ENCODE measurements around the gene UBE2V1. TPM values are rescaled to one million over a fixed set of nuclear protein-coding genes. Genes with fewer than 3 reads are reported as not detected.
"Not testable (repeated sequence)": the region's sequence is repeated elsewhere in the genome, so short reads cannot be mapped to it uniquely, and the experiment has no call there.

The UBE2V1 gene
- total RNA-seq: 100 to 1,000 TPM; 126 to 144 (median 139) TPM

DNA sequence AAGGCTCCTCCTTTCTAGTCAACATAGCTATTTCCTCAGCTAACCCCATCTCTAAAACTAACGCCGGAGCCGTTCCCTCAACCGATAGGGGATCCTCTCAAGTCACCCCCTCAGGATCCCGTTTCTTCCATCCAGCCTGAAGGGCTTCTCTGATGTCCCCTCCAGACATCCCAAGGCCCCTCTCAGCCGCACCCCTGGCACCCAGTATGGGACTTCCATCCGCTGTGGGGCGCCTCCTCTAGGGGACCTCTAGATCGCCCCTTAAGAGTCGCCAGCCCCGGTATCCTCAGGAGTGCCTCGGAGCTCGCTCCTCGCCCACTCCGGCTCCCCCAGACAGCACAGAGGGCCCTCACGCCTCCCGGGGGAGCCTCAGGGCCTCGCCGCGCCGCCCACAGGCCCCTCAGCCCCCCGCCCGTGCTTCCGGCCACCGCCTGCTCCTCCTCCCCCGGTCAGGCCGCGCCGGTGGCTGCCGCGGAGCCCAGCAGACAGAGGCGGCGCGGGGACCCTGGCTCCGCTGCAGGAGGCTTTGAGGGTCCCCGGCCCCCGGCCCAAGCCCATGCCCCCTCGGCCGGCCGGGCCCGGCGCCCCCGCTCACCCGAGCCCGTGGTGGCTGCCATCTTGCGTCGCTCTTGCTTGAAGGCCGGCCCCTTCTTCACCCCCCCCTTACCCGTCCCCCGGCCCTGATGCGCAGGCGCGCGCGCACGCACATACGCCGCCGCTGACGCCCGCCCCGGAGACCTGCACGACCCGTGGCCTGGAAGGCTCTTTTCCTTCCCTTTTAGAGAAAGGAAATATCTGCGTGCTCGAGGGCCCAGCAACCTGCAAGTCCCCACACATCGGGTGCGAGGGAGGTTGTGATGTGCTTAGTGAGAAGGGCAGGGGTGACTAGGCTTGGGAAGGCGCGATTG, at the start of gene UBE2V1:
TSS of gene UBE2V1 (minus strand) at position 639 of the 908 bp plus-strand sequence. CDS start at position 617, 22 bp downstream.
- ATAC-seq: peak; percentile 79 to 83
- no peaks in the 10 kb centered on the region for H3K9me3 Mint-ChIP-seq

DNA sequence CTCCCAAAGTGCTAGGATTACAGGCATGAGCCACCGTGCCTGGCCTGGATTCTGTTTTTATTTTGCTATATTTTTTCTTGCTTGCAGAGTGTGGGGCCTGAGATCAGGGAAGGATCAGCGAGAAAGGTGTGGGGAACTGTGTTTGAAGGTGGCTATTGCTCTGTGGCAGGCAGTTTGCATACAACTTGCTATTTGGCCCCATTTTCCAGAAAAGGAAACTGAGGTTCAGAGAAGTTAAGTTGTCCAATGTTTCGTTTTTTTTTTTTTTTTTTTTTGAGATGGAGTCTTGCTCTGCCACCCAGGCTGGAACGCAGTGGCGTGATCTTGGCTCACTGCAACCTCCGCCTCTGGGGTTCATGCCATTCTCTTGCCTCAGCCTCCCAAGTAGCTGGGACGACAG, 48.5 kb upstream of the UBE2V1 start:
- not testable (repeated sequence) for H3K4me3 Mint-ChIP-seq; H3K27me3 Mint-ChIP-seq (ENCODE audit: low read depth); H3K9me3 Mint-ChIP-seq; H3K36me3 Mint-ChIP-seq (ENCODE audit: insufficient read depth); DNase-seq; ATAC-seq
- H3K4me1 Mint-ChIP-seq (ENCODE audit: low read depth): peaks cover 10% of the 10 kb centered on the region

More for the DNA sequence above, at the start of gene UBE2V1:
- peak; percentile 84 for DNase-seq
- no peaks in the 10 kb centered on the region for H3K27me3 Mint-ChIP-seq (ENCODE audit: low read depth)
- peaks cover 77% of the 10 kb centered on the region for H3K4me1 Mint-ChIP-seq (ENCODE audit: low read depth)
- peak within 1 kb of the TSS; percentile 100 for H3K4me3 Mint-ChIP-seq
- H3K36me3 Mint-ChIP-seq (ENCODE audit: insufficient read depth): peaks cover 15% of the 10 kb centered on the region

DNA sequence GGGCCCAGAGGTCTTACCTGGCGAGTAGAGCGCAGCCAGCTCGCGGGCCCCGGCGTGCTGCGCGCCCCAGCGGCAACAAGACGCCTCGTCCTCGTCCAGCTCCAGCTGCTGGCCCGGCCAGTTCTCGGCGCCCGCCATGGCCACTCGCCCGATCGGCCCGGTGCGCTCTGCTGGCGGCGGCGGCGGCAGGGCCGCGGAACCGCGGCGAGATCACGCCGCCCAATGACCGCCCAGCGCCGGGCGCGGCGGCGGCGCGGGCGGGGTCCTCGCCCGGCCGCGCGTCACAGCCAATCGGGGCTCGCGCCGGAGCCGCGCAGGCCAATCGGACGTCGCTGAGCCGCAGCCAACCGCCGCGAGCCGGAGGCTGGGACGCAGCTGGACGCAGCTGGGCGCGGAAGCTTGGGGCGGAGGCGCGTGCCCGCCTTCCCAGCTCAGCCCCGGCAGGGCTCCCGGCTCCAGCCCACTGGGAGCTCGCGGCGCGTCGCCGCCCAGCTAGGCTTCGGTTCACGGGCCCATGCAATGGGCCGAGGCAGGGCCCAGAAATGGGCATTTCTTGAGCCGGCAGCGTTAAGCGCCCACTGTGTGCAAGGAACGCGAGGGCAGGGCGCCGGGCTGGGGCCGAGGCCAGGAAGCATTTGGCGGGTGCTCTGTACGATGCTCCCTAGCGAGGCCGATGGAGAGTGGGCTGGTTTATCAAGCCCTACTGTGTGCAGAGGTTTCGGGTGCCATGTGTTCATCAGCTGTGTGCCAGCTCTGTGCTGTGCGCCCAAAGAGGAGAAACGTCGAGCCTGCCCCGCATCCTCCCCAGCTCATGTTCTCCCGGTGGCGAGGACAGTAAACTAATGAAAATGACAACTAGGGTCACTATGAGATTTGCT, 40.8 kb upstream of the UBE2V1 start, which contains the start of gene PEDS1:
TSS of gene PEDS1 (minus strand) at position 224 of the 878 bp plus-strand sequence. CDS start at position 138, 86 bp downstream.
- peak within 1 kb of the TSS; percentile 88 for H3K4me3 Mint-ChIP-seq
- no peaks in the 10 kb centered on the region for H3K27me3 Mint-ChIP-seq (ENCODE audit: low read depth)
- DNase-seq: peak; percentile 70
- peaks cover 41% of the 10 kb centered on the region for H3K4me1 Mint-ChIP-seq (ENCODE audit: low read depth)
- peaks cover 5% of the 10 kb centered on the region for H3K36me3 Mint-ChIP-seq (ENCODE audit: insufficient read depth)
- ATAC-seq: peak; percentile 98 to 99
- H3K9me3 Mint-ChIP-seq: no peaks in the 10 kb centered on the region

DNA sequence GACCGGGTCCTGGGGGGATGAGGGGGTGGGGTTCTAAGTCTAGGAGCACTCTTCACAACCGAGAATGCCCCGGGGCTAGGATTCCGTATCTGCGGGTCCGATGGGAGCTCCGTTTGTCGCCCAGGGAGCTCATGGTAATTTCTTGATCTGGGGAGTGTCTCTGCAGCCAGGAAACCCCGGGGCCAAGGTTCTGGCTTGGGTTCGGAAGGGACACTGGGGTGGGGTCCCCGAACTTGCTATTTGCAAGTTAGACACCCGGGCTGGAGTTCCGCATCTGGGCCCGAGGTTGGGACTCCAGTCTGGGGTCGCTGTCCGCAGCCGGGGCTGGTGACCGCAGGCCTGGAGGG, 40.2 kb upstream of the UBE2V1 start:
- peaks cover 7% of the 10 kb centered on the region for H3K36me3 Mint-ChIP-seq (ENCODE audit: insufficient read depth)
- DNase-seq: no peak
- no peaks in the 10 kb centered on the region for H3K27me3 Mint-ChIP-seq (ENCODE audit: low read depth)
- H3K4me3 Mint-ChIP-seq: peak overlapping the region; percentile 88
- ATAC-seq: peak in 1 of 2 donors; percentile 2
- H3K9me3 Mint-ChIP-seq: no peaks in the 10 kb centered on the region
- H3K4me1 Mint-ChIP-seq (ENCODE audit: low read depth): peaks cover 47% of the 10 kb centered on the region

- Mint-ChIP-seq H3K4me1 (ENCODE audit: low read depth) (peaks cover 53% of the 10 kb centered on the region), H3K9me3 (no peaks in the 10 kb centered on the region), H3K36me3 (ENCODE audit: insufficient read depth) (peaks cover 7% of the 10 kb centered on the region), H3K27me3 (ENCODE audit: low read depth) (no peaks in the 10 kb centered on the region), H3K4me3 (peak overlapping the region; percentile 88)
- no peak for ATAC-seq
- no peak for DNase-seq
These were observed 39.6 kb upstream of the UBE2V1 start for GRCh38 chr20:50152394-50153152.

DNA sequence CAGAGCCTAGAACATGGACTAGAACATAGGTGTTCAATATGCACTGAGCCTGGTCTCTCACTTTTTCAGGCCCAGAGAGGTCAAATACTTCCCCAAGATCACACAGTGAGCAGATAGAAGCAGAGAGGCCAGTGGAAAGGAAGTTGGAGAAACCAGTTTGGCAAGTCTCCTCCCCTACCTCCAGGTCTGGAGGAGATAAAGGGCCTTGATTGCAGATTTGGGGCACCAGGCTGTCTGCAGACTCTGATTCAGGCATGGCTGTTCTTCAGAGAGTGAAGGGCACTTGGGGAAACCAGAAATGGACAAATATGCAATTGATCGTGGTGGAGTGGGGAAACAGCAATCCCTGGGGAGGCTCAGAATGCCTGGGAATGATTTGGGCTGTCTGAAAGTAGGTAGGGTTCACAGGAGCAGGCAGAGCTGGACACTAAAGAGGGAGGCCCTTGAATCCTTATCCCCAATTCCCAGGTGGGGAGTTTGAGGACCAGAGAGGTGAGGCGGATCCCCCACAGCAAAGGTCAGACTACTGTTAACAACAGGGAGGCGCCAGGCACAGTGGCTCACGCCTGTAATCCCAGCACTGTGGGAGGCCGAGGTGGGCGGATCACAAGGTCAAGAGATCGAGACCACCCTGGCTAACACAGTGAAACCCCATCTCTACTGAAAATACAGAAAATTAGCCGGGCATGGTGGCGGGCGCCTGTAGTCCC, 38.2 kb upstream of the UBE2V1 start:
- Mint-ChIP-seq H3K36me3 (ENCODE audit: insufficient read depth) (peaks cover 8% of the 10 kb centered on the region), H3K27me3 (ENCODE audit: low read depth) (no peaks in the 10 kb centered on the region), H3K9me3 (no peaks in the 10 kb centered on the region), H3K4me3 (peak overlapping the region; percentile 88), H3K4me1 (ENCODE audit: low read depth) (peaks cover 67% of the 10 kb centered on the region)
- ATAC-seq (no peak), DNase-seq (no peak)

- Mint-ChIP-seq H3K4me1 (ENCODE audit: low read depth) (peaks cover 72% of the 10 kb centered on the region), H3K4me3 (no peak overlapping the region), H3K36me3 (ENCODE audit: insufficient read depth) (peaks cover 11% of the 10 kb centered on the region), H3K9me3 (no peaks in the 10 kb centered on the region), H3K27me3 (ENCODE audit: low read depth) (no peaks in the 10 kb centered on the region)
- ATAC-seq (no peak), DNase-seq (no peak)
These were observed 36.7 kb upstream of the UBE2V1 start for GRCh38 chr20:50149481-50150254.

- ATAC-seq (peak; percentile 99), DNase-seq (peak; percentile 76)
- Mint-ChIP-seq H3K9me3 (no peaks in the 10 kb centered on the region), H3K4me1 (ENCODE audit: low read depth) (peaks cover 59% of the 10 kb centered on the region), H3K4me3 (peak overlapping the region; percentile 71), H3K36me3 (ENCODE audit: insufficient read depth) (peaks cover 19% of the 10 kb centered on the region), H3K27me3 (ENCODE audit: low read depth) (no peaks in the 10 kb centered on the region)
These were observed 34.0 kb upstream of the UBE2V1 start for GRCh38 chr20:50146732-50147662.

GRCh38 chr20:50146214-50146613, 33.3 kb upstream of the UBE2V1 start:
- Mint-ChIP-seq H3K36me3 (ENCODE audit: insufficient read depth) (peaks cover 20% of the 10 kb centered on the region), H3K27me3 (ENCODE audit: low read depth) (no peaks in the 10 kb centered on the region), H3K9me3 (no peaks in the 10 kb centered on the region), H3K4me1 (ENCODE audit: low read depth) (peaks cover 54% of the 10 kb centered on the region), H3K4me3 (peak overlapping the region; percentile 71)
- DNase-seq (no peak), ATAC-seq (no peak)

DNA sequence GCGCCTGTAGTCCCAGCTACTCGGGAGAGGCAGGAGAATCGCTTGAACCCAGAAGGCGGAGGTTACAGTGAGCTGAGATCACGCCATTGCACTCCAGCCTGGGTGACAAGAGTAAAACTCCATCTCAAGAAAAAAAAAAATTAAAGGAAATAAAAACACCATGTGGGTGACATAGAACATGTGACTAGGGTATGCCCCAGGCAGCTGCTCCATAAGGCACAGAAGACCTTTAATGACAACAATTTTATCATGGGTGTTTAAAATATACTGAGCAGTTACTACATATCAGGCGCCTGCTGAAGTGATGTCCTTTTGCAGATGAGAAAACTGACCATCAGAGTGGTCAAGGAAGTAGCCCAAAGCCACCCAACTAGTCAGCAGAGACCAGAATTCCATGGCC, 32.6 kb upstream of the UBE2V1 start:
- ATAC-seq (no peak), DNase-seq (no peak)
- Mint-ChIP-seq H3K36me3 (ENCODE audit: insufficient read depth) (peaks cover 23% of the 10 kb centered on the region), H3K4me3 (no peak overlapping the region), H3K27me3 (ENCODE audit: low read depth) (no peaks in the 10 kb centered on the region), H3K9me3 (no peaks in the 10 kb centered on the region), H3K4me1 (ENCODE audit: low read depth) (peaks cover 49% of the 10 kb centered on the region)

GRCh38 chr20:50144362-50144761, 31.4 kb upstream of the UBE2V1 start:
- H3K36me3 Mint-ChIP-seq (ENCODE audit: insufficient read depth): peaks cover 26% of the 10 kb centered on the region
- no peaks in the 10 kb centered on the region for H3K27me3 Mint-ChIP-seq (ENCODE audit: low read depth)
- H3K9me3 Mint-ChIP-seq: no peaks in the 10 kb centered on the region
- peaks cover 47% of the 10 kb centered on the region for H3K4me1 Mint-ChIP-seq (ENCODE audit: low read depth)
- DNase-seq: no peak
- no peak for ATAC-seq
- H3K4me3 Mint-ChIP-seq: no peak overlapping the region

DNA sequence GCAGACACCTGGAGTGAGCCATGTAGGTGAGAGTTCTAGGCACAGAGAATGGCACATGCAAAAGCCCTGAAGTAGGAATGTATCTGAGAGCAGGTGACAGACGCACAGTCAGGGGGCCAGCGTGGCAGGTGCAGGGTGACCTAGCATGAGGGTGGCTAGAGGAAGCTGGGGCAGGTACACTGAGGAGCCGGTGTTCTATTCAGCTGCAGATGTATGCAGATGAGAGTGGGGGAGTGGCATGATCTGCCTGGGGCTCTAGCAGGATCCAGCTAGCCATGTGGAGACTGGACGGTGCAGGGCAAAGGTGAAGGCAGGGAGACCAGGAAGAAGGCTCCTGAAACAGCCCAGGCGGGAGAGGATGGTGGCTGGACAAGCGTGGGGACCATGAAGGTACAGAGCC, 29.9 kb upstream of the UBE2V1 start:
- Mint-ChIP-seq H3K27me3 (ENCODE audit: low read depth) (no peaks in the 10 kb centered on the region), H3K4me1 (ENCODE audit: low read depth) (peaks cover 36% of the 10 kb centered on the region), H3K4me3 (no peak overlapping the region), H3K36me3 (ENCODE audit: insufficient read depth) (peaks cover 27% of the 10 kb centered on the region), H3K9me3 (no peaks in the 10 kb centered on the region)
- ATAC-seq (no peak), DNase-seq (no peak)

Data from activated T-cell treated with anti-CD3 and anti-CD28 coated beads, Interleukin-2, amount 50 U/mL, for 4 hours (primary cell).